ENCODE measurements around the gene ARMC12. TPM values are rescaled to one million over a fixed set of nuclear protein-coding genes. Genes with fewer than 3 reads are reported as not detected.

The ARMC12 gene
- total RNA-seq, 1 donor from 2014 or later = 0.52 TPM

DNA sequence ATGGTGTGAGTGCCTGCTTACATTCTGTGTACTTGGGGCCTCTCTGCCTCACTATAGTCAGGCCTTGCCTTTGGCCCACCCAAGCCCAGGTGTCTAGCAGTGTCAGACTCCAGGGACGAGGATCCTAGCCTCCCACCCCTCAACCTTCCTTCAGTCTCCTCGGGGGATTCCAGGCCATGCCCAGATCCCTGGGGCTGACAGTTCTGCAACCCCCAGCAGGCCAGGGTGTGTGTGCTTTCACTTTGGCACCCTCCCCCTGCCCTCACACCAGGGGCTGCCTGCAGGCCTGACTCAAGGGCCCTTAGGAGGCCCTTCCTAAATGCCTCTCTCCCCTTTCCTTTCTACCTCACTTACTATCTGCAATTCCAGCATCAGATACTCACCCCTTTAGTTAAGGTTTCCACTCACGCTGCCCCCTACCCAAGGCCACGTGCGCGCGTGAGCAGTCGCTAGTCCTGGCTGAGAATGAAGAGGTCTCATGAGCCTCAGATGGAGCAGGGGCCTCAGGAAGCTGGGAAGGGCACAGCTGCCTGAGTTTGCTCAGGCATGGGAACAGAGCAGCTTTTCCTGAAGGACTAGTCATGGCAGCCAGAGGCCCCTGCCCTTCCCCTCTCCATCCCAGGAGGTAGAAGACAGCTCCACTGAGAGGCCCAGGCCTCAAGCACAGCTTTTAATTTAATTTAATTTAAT lies 61.1 kb downstream of the ARMC12 start:
- Histone ChIP-seq H3K27ac (ENCODE audit: low read depth, low read length) (no peak overlapping the region), H3K9ac (ENCODE audit: low read depth in 1 of 3, low read length in 3 of 3) (no peak overlapping the region), H3K36me3 (ENCODE audit: control insufficient read depth in 3 of 3, insufficient read depth in 3 of 3, low read length in 3 of 3) (no peaks in the 10 kb centered on the region), H3K27me3 (ENCODE audit: control insufficient read depth in 3 of 3, insufficient read depth in 3 of 3, low read length in 3 of 3) (peaks cover 0 to 15% (median 9%) of the 10 kb centered on the region in 3 donors), H3K9me3 (ENCODE audit: control insufficient read depth in 3 of 3, low read length in 3 of 3) (no peaks in the 10 kb centered on the region), H3K4me1 (ENCODE audit: control insufficient read depth in 3 of 3, insufficient read depth in 3 of 3, low read length in 3 of 3) (no peaks in the 10 kb centered on the region), H3K4me3 (ENCODE audit: low read length in 3 of 3) (no peak overlapping the region)

Other genes starting within 250 kb of the ARMC12 start
- 6.8 TPM for gene TEAD3, start 240.0 kb upstream of the ARMC12 start, total RNA-seq
- gene TULP1, start 224.1 kb upstream of the ARMC12 start, total RNA-seq = 0.52 TPM
- gene FKBP5, start 48.1 kb upstream of the ARMC12 start, total RNA-seq = 6.8 TPM
- gene CLPSL2, start 39.6 kb downstream of the ARMC12 start, total RNA-seq = not detected
- gene CLPSL1, start 44.0 kb downstream of the ARMC12 start, total RNA-seq = not detected
- gene CLPS, start 60.3 kb downstream of the ARMC12 start, total RNA-seq = not detected
- not detected for gene LHFPL5, start 68.3 kb downstream of the ARMC12 start, total RNA-seq
- 15.1 TPM for gene SRPK1, start 184.1 kb downstream of the ARMC12 start, total RNA-seq

All from skeletal muscle tissue (tissue), 4 donors.